Loucy (cell line): ENCODE measurements around the gene ATF6.
"Not testable (repeated sequence)": the region's sequence is repeated elsewhere in the genome, so short reads cannot be mapped to it uniquely, and the experiment has no call there.

Experiments
- H2AFZ ChIP-seq: fragments of 200-600 bp; sonication (generic); 2 replicates; pipeline ENCODE4 v1.6.0; 2016; ENCODE audit warnings: antibody characterized with exemption, mild to moderate bottlenecking, low read length, moderate library complexity
- H3F3A ChIP-seq: fragments of 200-600 bp; 2 replicates; pipeline ENCODE4 v1.6.0; 2016; ENCODE audit warnings: antibody characterized with exemption, low read depth, mild to moderate bottlenecking
- H3K27me3 ChIP-seq: fragments of 200-600 bp; sonication (generic); 2 replicates; pipeline ENCODE4 v1.6.1; 2014; ENCODE audit warnings: low read length, mild to moderate bottlenecking; ENCODE audit not compliant: insufficient read depth, poor library complexity, severe bottlenecking
- H3K36me3 ChIP-seq: fragments of 200-600 bp; sonication (generic); 2 replicates; pipeline ENCODE4 v1.6.1; 2016; ENCODE audit warnings: low read length; ENCODE audit not compliant: insufficient read depth
- H3K4me1 ChIP-seq: fragments of 200-600 bp; sonication (generic); 2 replicates; pipeline ENCODE4 v1.5.1; 2014; ENCODE audit warnings: low read length, mild to moderate bottlenecking; ENCODE audit not compliant: insufficient read depth, poor library complexity, severe bottlenecking
- H3K4me2 ChIP-seq: fragments of 200-600 bp; sonication (generic); 2 replicates; pipeline ENCODE4 v1.6.0; 2014; ENCODE audit warnings: antibody characterized with exemption, low read length, low read depth, mild to moderate bottlenecking; ENCODE audit not compliant: poor library complexity, severe bottlenecking
- H3K4me3 ChIP-seq: fragments of 200-600 bp; sonication (generic); 2 replicates; pipeline ENCODE4 v1.5.1; 2014; ENCODE audit warnings: low read length, mild to moderate bottlenecking, mixed read lengths; ENCODE audit not compliant: poor library complexity, severe bottlenecking
- H3K79me2 ChIP-seq: fragments of 200-600 bp; sonication (generic); 2 replicates; pipeline ENCODE4 v1.6.1; 2014; ENCODE audit warnings: low read length; ENCODE audit not compliant: insufficient read depth
- H3K9ac ChIP-seq: fragments of 200-600 bp; sonication (generic); 2 replicates; pipeline ENCODE4 v1.6.0; 2014; ENCODE audit warnings: mild to moderate bottlenecking, low read depth, low read length, moderate library complexity; ENCODE audit not compliant: poor library complexity, severe bottlenecking
- H3K9me2 ChIP-seq: fragments of 200-600 bp; sonication (generic); replicated peaks from 2 replicates; pipeline ENCODE4 v1.6.1; 2016; ENCODE audit warnings: low read depth, low read length, mixed read lengths
- H3K9me3 ChIP-seq: fragments of 200-600 bp; sonication (generic); 2 replicates; pipeline ENCODE4 v1.6.1; 2014; ENCODE audit warnings: mild to moderate bottlenecking, antibody characterized with exemption, low read length, low read depth; ENCODE audit not compliant: insufficient read depth
- H4K20me1 ChIP-seq: fragments of 200-600 bp; sonication (generic); 2 replicates; pipeline ENCODE4 v1.6.0; 2014; ENCODE audit warnings: antibody characterized with exemption, low read length, mild to moderate bottlenecking; ENCODE audit not compliant: insufficient read depth, poor library complexity, severe bottlenecking
- CTCF ChIP-seq: fragments of 200-600 bp; sonication (generic); conservative IDR thresholded peaks from 2 replicates; pipeline ENCODE4 v1.5.1; 2014; ENCODE audit warnings: mild to moderate bottlenecking, antibody characterized with exemption, low read length
- EZH2phosphoT487 ChIP-seq: fragments of 200-600 bp; IDR thresholded peaks from 2 replicates; pipeline ENCODE4 v1.6.1; 2018; ENCODE audit warnings: antibody characterized with exemption, mild to moderate bottlenecking, moderate library complexity, borderline replicate concordance

Gene ATF6

DNA sequence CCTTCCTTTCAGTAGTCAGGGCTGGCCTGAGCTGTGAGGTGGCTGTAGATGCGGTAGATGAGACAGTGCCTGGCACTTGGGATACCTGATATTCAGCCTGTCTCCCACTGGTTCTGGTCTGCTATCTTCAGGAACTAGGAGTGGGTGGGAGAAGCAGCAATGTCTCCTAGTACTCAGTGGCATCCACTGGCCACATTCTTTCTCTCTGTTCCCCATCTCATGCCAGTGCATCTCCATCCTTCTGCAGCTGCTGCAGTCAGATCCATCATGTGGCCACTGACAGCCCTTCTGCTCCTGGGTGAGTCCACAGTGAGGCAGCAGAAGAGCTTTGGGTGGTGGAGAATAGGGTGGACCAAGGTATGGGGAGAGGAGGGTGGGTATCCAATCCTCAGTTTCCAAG, 43.7 kb upstream of the ATF6 start:
- Histone ChIP-seq H2AFZ (no peak overlapping the region), H3K4me3 (no peak overlapping the region), H3F3A (0 out of 2 replicates have a peak, but pooled peaks cover 4% of the 10 kb centered on the region), H4K20me1 (no peaks in the 10 kb centered on the region), H3K9ac (no peak overlapping the region), H3K9me3 (no peaks in the 10 kb centered on the region), H3K79me2 (no peaks in the 10 kb centered on the region), H3K4me1 (peaks cover 11% of the 10 kb centered on the region), H3K4me2 (no peak overlapping the region), H3K36me3 (no peaks in the 10 kb centered on the region), H3K9me2 (no peaks in the 10 kb centered on the region), H3K27me3 (no peaks in the 10 kb centered on the region)
- TF ChIP-seq CTCF (no peak), EZH2phosphoT487 (no peak)

- H3K9me3 ChIP-seq: no peaks in the 10 kb centered on the region
- H3K79me2 ChIP-seq: no peaks in the 10 kb centered on the region
- 0 out of 2 replicates have a peak, but pooled peaks cover 4% of the 10 kb centered on the region for H3F3A ChIP-seq
- H3K4me3 ChIP-seq: no peak overlapping the region
- no peaks in the 10 kb centered on the region for H4K20me1 ChIP-seq
- H3K36me3 ChIP-seq: no peaks in the 10 kb centered on the region
- no peak overlapping the region for H2AFZ ChIP-seq
- H3K27me3 ChIP-seq: no peaks in the 10 kb centered on the region
- H3K4me1 ChIP-seq: peaks cover 16% of the 10 kb centered on the region
- TF ChIP-seq CTCF (no peak), EZH2phosphoT487 (no peak)
- H3K4me2 ChIP-seq: no peak overlapping the region
- no peak overlapping the region for H3K9ac ChIP-seq
- H3K9me2 ChIP-seq: no peaks in the 10 kb centered on the region
Observed at GRCh38 chr1:161723459-161724141, 42.5 kb upstream of the ATF6 start.

DNA sequence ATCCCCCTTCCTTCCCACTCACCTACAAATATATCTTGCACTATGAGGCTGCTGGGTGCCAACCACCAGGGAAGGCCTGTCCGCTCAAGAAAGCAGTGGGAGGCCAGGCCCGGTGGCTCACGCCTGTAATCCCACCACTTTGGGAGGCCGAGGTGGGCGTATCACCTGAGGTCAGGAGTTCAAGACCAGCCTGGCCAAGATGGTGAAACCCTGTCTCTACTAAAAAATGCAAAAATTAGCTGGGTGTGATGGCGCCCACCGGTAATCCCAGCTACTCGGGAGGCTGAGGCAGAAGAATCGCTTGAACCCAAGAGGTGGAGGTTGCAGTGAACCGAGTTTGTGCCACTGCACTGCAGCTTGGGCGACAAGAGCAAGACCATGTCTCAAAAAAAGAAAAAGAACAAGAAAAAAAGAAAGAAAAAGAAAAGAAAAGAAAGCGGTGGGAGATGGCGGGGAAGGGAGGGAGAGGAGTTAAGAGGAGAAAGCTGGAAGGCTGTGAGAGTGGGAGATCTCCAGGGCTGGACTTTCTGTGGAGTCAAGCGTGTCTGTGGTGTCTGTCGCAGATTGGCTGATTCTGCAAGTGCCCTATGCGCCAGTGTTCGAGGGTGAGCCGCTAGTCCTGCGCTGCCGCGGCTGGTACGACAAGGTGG, 40.7 kb upstream of the ATF6 start:
- Histone ChIP-seq H3K4me3 (peak overlapping the region; percentile 83), H2AFZ (0 out of 2 replicates have a peak overlapping the region, but pooled peaks have one; percentile 68), H3K4me1 (peaks cover 16% of the 10 kb centered on the region), H3K9ac (peak overlapping the region; percentile 93), H3K4me2 (peak overlapping the region; percentile 93)
- not testable (repeated sequence) for H4K20me1 ChIP-seq, H3K79me2 ChIP-seq, H3K36me3 ChIP-seq, H3K9me3 ChIP-seq, H3K9me2 ChIP-seq, H3F3A ChIP-seq, H3K27me3 ChIP-seq
